GM18951 (cell line): Measurements from ENCODE around the gene TTC24.

Source experiments
- POLR2A ChIP-seq: IDR thresholded peaks from 4 replicates; pipeline ENCODE4 v1.6.1; 2011; ENCODE audit warnings: mild to moderate bottlenecking; ENCODE audit not compliant: insufficient read length, insufficient read depth; ENCODE audit errors: extremely low read depth
- in situ Hi-C: fragments of 300-500 bp; cut with MboI; formaldehyde crosslinking; loops from one replicate; pipeline ENCODE4 v1.12.0; 2022; ENCODE audit warnings: low sequenced_read_pairs, mixed read lengths, inconsistent platforms; ENCODE audit not compliant: unreplicated experiment

The TTC24 gene

GRCh38 chr1:156579472-156579871 is at the start of gene TTC24:
TTC24 (plus strand) TSS chr1:156579723; CDS start chr1:156581365, 1,642 bp downstream.
- in situ Hi-C loops, result no loop called here
- no peak for TF ChIP-seq POLR2A

- in situ Hi-C loops, result no loop called here
- TF ChIP-seq POLR2A, result no peak
These were observed 49.5 kb upstream of the TTC24 start for GRCh38 chr1:156530006-156530405.

GRCh38 chr1:156532374-156532773 is 47.1 kb upstream of the TTC24 start:
- in situ Hi-C loops, result no loop called here
- TF ChIP-seq POLR2A, result no peak

- in situ Hi-C loops, result no loop called here
- no peak for TF ChIP-seq POLR2A
These were observed 45.8 kb upstream of the TTC24 start for GRCh38 chr1:156533568-156534220.

- in situ Hi-C loops, result no loop called here
These were observed 45.0 kb upstream of the TTC24 start for GRCh38 chr1:156534424-156535060.

GRCh38 chr1:156537027-156537426 is 42.5 kb upstream of the TTC24 start:
- TF ChIP-seq POLR2A, result no peak
- in situ Hi-C loops, result no loop called here

More at GRCh38 chr1:156534424-156535060, 45.0 kb upstream of the TTC24 start:
- TF ChIP-seq POLR2A, result no peak

- in situ Hi-C loops, result no loop called here
These were observed 40.6 kb upstream of the TTC24 start for GRCh38 chr1:156538711-156539440.

GRCh38 chr1:156539818-156540355 is 39.6 kb upstream of the TTC24 start:
- no peak for TF ChIP-seq POLR2A
- in situ Hi-C loops, result no loop called here

More at GRCh38 chr1:156538711-156539440, 40.6 kb upstream of the TTC24 start:
- no peak for TF ChIP-seq POLR2A

GRCh38 chr1:156540955-156541354 is 38.6 kb upstream of the TTC24 start:
- no peak for TF ChIP-seq POLR2A
- in situ Hi-C loops, result no loop called here

GRCh38 chr1:156543066-156543465 is 36.5 kb upstream of the TTC24 start:
- no peak for TF ChIP-seq POLR2A
- in situ Hi-C loops, result no loop called here

- in situ Hi-C loops, result no loop called here
- TF ChIP-seq POLR2A, result no peak
These were observed 34.9 kb upstream of the TTC24 start for GRCh38 chr1:156544592-156545102.

GRCh38 chr1:156546267-156546666 is 33.3 kb upstream of the TTC24 start:
- no peak for TF ChIP-seq POLR2A
- in situ Hi-C loops, result no loop called here

GRCh38 chr1:156547434-156547833 is 32.1 kb upstream of the TTC24 start:
- in situ Hi-C loops, result no loop called here
- TF ChIP-seq POLR2A, result no peak

- in situ Hi-C loops, result no loop called here
- no peak for TF ChIP-seq POLR2A
These were observed 31.5 kb upstream of the TTC24 start for GRCh38 chr1:156547982-156548381.

- no peak for TF ChIP-seq POLR2A
- in situ Hi-C loops, result no loop called here
These were observed 30.1 kb upstream of the TTC24 start for GRCh38 chr1:156549390-156549789.
